Effector memory CD8-positive, alpha-beta T cell (primary cell): Measurements from ENCODE around the gene MARCHF10.
"Not testable (repeated sequence)": the region's sequence is repeated elsewhere in the genome, so short reads cannot be mapped to it uniquely, and the experiment has no call there.

ENCODE experiments used
- ATAC-seq: fragments of 150-1000 bp; cut with Tn5 transposase; replicated peaks from 2 replicates; pipeline ENCODE4 v1.10.0; 2021; ENCODE audit warnings: mild to moderate bottlenecking, moderate library complexity
- DNase-seq, 3 experiments: peaks; one replicate each; pipeline ENCODE4 v3.0.0; 2021
- H3K27ac Mint-ChIP-seq, 2 donors: one replicate each; pipeline ENCODE4 v1.8.0; 2022; ENCODE audit warnings: mild to moderate bottlenecking in 2 of 2, mixed read lengths in 2 of 2, moderate library complexity in 2 of 2
- H3K27me3 Mint-ChIP-seq, 2 donors: one replicate each; pipeline ENCODE4 v1.8.0; 2022; ENCODE audit warnings: mixed read lengths in 2 of 2
- H3K36me3 Mint-ChIP-seq: one replicate; pipeline ENCODE4 v1.8.0; 2022; ENCODE audit warnings: mild to moderate bottlenecking, moderate library complexity, mixed read lengths; ENCODE audit not compliant: insufficient read depth
- H3K4me1 Mint-ChIP-seq, 2 donors: one replicate each; pipeline ENCODE4 v1.8.0; 2022; ENCODE audit warnings: low read depth in 2 of 2, mixed read lengths in 2 of 2
- H3K4me3 Mint-ChIP-seq, 2 donors: one replicate each; pipeline ENCODE4 v1.8.0; 2022; ENCODE audit warnings: mild to moderate bottlenecking in 2 of 2, mixed read lengths in 2 of 2, moderate library complexity in 2 of 2
- H3K9me3 Mint-ChIP-seq, 2 donors: one replicate each; pipeline ENCODE4 v1.8.0; 2022; ENCODE audit warnings: mixed read lengths in 2 of 2

MARCHF10 gene

DNA sequence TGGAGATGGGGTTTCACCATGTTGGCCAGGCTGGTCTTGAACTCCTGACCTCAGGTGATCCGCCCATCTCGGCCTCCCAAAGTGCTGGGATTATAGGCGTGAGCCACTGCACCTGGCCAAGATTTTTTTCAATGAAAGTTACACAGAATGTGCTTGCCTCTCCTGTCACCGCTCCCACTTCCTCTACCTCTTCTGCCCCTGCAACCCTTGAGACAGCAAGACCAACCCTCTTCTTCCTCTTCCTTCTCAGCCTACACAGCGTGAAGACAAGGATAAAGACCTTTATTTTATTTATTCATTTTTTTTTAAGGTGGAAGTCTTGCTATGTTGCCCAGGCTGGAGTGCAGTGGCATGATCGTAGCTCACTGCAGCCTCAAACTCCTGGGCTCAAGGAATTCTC lies 23.0 kb upstream of the MARCHF10 start:
- peaks cover 31 to 34% of the 10 kb centered on the region in 2 donors for H3K27me3 Mint-ChIP-seq
- not testable (repeated sequence) for H3K36me3 Mint-ChIP-seq, DNase-seq, ATAC-seq, H3K4me1 Mint-ChIP-seq, H3K27ac Mint-ChIP-seq, H3K4me3 Mint-ChIP-seq, H3K9me3 Mint-ChIP-seq

DNA sequence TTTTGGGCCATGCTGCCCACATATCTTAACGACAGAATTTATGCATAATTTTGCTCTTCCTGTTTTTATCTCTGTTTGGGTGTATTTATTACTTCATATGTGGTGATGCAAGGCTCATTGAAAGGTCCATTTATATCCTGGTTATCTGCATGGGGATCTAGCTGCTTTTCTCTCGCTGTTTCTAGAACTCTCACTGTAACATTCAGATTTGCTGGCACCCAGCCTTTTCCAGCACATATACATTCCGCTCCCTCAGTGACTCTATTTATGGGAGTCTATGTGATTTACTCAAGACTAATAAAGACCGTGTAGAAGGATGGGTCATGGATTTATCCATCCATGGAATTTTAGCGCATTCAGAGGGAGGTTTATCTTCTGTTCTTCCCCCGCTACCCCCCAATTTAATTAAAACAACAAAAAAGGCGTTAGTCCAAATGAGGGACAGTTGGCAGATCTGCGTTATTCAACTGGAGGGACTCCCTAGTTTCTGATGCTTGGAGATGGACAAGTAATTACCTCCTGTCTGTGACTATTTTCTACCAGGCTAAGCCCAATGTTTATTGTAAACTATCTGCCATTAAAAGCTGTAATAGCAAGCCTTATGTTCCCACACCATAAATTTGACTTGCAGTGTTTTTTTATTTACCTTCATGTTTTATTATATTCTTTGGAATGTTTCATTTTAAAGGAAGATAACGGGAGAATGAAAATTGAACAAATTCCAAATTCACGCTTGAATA lies 19.8 kb upstream of the MARCHF10 start:
- Mint-ChIP-seq H3K4me3 (no peak overlapping the region), H3K27ac (no peak overlapping the region), H3K4me1 (peaks cover 0 to 2% of the 10 kb centered on the region in 2 donors), H3K36me3 (no peaks in the 10 kb centered on the region), H3K9me3 (no peaks in the 10 kb centered on the region), H3K27me3 (peaks cover 11 to 12% of the 10 kb centered on the region in 2 donors)
- ATAC-seq = no peak
- DNase-seq = no peak

DNA sequence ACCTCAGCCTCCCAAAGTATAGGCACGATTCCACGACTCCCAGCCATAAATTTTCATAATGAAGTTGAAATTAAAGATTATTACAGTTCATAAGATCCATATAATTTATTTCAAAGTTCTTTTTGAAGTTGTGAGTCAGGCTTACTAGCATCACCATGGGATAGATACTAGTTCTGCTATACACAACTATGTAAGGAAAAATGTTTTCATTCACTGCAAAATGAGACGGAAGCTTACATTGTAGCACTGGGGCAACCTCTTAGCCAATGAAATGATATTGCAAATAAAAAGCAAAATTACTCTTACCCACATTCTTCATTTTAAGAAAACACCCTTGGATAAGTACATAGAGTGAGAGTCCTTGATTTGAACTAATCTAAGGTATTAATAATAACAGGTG lies 18.8 kb upstream of the MARCHF10 start:
- H3K4me1 Mint-ChIP-seq = peaks cover 0 to 2% of the 10 kb centered on the region in 2 donors
- no peak overlapping the region for H3K27ac Mint-ChIP-seq
- ATAC-seq (no peak), DNase-seq (no peak)
- H3K4me3 Mint-ChIP-seq = no peak overlapping the region
- peaks cover 9 to 12% of the 10 kb centered on the region in 2 donors for H3K27me3 Mint-ChIP-seq
- no peaks in the 10 kb centered on the region for H3K36me3 Mint-ChIP-seq
- no peaks in the 10 kb centered on the region for H3K9me3 Mint-ChIP-seq

DNA sequence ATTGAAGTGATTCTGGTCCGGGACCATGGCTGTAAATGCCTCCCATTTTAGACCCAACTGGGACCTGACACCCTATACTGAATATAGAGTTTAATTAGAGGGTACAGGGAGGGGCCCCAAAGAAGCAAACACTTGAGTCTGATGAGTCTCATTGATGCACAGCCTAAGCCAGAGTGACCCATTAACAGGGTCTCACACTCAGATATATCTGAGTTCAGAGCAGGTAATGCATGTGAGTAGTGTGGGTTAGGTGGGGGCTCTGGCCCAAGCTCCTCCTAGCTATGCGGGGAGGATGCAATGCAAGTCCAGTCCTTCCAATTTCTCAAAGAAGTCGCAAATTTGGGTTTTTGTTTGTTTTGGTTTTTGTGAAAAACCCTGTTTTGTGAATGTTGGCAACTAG lies 17.1 kb upstream of the MARCHF10 start:
- Mint-ChIP-seq H3K9me3 (no peaks in the 10 kb centered on the region), H3K27ac (no peak overlapping the region), H3K4me1 (peaks cover 0 to 2% of the 10 kb centered on the region in 2 donors), H3K36me3 (no peaks in the 10 kb centered on the region), H3K4me3 (no peak overlapping the region), H3K27me3 (peaks cover 11 to 19% of the 10 kb centered on the region in 2 donors)
- no peak for DNase-seq
- ATAC-seq = no peak

DNA sequence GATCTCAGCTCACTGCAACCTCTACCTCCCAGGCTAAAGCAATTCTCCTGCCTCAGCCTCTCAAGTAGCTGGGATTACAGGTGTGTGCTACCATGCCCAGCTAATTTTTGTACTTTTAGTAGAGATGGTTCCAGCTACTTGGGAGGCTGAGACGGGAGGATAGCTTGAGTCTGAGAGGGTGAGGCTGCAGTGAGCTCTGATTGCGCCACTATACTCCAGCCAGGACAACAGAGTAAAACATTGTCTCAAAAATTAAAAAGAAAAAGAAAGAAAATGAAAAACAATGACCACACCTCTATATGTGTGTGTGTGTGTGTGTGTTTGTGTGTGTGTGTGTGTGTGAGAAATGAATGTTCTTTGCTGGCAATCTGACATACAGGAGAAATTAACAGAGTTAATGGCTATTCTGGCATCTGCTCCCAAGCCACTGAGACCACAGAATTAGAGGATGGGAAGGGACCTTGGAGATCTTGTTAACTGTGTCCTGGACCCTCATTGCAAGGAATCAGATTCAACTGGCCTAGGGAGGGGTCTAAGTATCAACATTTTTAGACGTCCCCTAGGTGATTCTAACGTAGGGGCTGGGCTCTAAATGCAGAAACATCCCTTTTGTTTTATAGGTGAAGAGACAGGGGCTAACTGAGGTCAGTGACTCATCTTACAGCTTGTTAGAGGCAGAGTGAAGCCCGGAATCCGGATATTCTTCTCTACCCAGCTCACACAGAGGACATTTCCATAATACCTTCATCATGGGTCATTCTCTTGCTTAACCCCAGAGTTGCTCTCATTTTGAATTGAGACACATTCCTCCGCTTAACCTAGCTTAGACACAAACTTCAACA lies 16.4 kb upstream of the MARCHF10 start:
- ATAC-seq (no peak), DNase-seq (no peak)
- Mint-ChIP-seq H3K27me3 (peaks cover 17 to 25% of the 10 kb centered on the region in 2 donors), H3K36me3 (no peaks in the 10 kb centered on the region), H3K27ac (no peak overlapping the region), H3K4me1 (peaks cover 2% of the 10 kb centered on the region in 2 donors), H3K4me3 (no peak overlapping the region), H3K9me3 (no peaks in the 10 kb centered on the region)

DNA sequence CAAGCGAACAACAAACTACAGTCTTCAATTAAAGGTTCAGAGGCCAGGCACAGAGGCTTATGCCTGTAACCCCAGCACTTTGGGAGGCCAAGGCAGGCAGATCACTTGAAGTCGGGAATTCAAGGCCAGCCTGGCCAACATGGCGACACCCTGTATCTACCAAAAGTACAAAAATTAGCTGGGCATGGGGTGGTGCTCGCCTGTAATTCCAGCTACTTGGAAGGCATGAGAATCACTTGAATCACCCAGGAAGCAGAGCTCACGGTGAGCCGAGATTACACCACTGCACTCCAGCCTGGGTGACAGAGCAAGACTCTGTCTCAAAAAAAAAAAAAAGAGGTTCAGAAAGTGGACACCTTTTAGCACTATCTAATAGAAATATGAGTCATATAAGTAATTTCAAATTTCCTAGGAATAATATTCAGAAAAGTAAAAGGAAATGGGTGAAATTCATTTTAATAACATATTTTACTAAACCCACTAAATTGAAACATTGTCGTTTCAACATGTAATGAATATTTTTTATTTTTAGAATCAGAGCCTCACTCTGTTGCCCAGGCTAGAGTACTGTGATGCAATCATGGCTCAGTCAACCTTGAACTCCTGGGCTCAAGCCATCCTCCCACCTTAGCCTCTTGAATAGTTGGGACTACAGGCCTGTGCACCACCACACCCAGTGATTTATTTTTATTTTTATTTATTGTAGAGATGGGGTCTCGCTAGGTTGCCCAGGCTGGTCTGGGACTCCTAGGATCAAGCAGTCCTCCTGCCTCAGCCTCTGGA lies 15.2 kb upstream of the MARCHF10 start:
- Mint-ChIP-seq H3K27me3 (peaks cover 29 to 31% of the 10 kb centered on the region in 2 donors), H3K9me3 (no peaks in the 10 kb centered on the region), H3K36me3 (no peaks in the 10 kb centered on the region), H3K27ac (no peak overlapping the region), H3K4me1 (peaks cover 2 to 5% of the 10 kb centered on the region in 2 donors), H3K4me3 (no peak overlapping the region)
- no peak for DNase-seq
- no peak for ATAC-seq

DNA sequence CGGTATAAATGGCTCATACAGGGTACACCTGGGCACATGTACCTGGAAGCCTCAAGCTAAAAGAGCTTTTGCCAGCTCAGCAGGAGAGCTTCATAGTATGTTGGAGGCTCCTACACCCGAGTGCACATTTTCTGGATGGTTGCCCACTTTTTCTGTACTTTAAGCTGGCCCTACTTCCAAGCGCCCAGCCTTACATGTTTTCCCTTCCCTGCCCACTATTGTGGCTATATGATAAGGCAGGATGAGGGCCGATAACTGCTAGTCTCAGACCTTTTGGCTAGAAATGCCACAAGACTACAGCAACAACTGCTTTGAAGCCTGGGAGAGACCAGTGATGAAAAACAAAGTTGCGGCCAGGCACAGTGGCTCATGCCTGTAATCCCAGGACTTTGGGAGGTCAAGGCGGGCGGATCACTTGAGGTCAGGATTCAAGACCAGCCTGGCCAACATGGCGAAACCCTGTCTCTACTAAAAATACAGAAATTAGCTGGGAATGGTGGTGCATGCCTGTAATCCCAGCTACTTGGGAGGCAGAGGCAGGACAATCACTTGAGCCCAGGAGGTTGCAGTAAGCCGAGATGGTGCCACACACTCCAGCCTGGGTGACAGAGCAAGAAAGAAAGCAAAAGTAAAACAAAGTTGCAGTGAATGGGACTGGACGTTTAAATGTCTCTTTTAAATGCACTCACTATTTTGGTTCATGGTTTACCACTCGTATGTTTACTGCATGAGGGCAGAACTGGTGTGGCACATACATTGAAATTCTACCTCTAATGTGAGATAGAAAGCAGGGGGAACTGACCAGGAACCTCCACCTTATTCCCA lies 14.2 kb upstream of the MARCHF10 start:
- Mint-ChIP-seq H3K4me1 (peaks cover 0 to 5% of the 10 kb centered on the region in 2 donors), H3K27me3 (peaks cover 23 to 25% of the 10 kb centered on the region in 2 donors), H3K9me3 (no peaks in the 10 kb centered on the region), H3K4me3 (no peak overlapping the region), H3K36me3 (no peaks in the 10 kb centered on the region), H3K27ac (no peak overlapping the region)
- ATAC-seq (no peak), DNase-seq (no peak)

DNA sequence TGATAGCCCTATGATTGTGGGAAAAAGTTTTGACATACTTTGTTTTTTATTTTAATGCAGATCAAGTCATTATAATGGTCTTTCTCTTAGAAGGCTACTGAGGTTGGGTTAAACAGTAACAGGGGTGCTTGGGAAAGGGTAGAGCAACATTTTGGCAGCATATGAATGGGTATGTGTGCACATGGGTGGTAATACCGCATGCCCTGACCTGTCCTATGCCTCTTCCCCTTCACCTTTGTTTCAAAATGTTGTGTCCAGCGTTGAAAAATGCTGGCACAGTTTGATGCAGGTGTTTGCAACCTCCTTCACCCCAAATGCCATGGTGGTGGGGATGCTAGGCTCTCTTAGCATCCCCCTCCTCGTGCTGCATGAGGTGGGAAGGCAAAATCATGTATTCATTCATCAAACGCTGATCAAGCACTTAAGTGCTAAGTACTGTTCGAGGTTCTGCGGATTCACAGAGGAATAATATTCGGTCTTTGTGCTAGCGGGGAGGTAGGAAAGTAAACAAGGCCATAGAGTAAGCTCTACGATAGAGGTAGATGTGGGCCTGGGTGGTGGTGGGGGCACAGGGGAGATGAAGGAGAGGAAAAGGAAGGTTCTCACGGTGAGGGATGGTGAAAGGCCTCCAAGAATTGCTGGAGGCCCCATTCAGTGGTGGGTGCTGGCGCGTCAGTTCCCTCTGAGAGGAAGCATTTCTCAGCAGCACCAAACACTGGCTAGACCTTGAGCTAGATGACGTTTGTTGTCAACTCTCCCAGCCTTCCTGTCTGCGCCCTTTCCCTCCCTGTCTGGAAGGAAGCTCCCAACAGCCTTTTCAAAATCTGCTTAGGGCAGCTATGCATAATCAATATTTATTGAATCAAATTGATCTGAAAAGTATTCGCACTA lies 13.3 kb upstream of the MARCHF10 start:
- H3K36me3 Mint-ChIP-seq = no peaks in the 10 kb centered on the region
- H3K27ac Mint-ChIP-seq = no peak overlapping the region
- H3K27me3 Mint-ChIP-seq = peaks cover 23 to 26% of the 10 kb centered on the region in 2 donors
- no peaks in the 10 kb centered on the region for H3K9me3 Mint-ChIP-seq
- H3K4me3 Mint-ChIP-seq = no peak overlapping the region
- peaks cover 0 to 5% of the 10 kb centered on the region in 2 donors for H3K4me1 Mint-ChIP-seq
- DNase-seq (no peak), ATAC-seq (no peak)

DNA sequence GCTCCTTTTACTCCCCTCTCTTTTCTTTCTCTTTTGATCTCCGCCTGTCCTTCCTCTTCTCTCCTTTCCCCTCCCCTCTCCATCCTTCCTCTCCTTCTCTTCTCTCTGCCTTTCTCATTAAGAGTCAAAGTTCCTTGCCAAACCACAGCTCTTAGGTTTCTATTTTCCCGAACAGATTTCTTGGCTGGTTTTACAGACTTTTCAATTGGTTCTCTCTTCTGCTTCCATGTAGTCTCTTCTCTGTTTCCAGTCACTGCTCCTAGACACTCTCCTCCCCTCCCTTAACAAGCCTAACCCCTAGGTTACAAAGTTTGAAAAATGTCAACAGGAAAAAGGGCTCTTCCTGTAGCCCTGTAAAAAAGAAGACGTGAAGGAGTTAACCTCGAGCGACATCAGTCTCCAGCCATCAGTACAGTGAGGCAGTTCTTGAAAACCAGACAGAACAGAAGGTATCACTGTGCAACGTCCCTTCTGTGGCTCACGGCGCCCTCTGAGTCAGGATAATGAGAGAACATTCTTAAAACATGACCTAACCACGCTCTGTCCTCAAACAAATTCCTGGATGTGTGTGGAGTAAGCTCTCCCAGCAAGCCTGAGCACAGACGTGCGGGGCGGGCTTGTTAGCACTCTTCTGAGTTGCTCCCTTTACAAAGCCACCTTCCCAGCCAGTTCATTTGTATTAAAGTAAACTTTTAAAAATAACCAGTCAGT lies 11.6 kb upstream of the MARCHF10 start:
- ATAC-seq (no peak), DNase-seq (no peak)
- no peaks in the 10 kb centered on the region for H3K36me3 Mint-ChIP-seq
- H3K9me3 Mint-ChIP-seq = no peaks in the 10 kb centered on the region
- no peak overlapping the region for H3K4me3 Mint-ChIP-seq
- peaks cover 23 to 26% of the 10 kb centered on the region in 2 donors for H3K27me3 Mint-ChIP-seq
- H3K27ac Mint-ChIP-seq = no peak overlapping the region
- peaks cover 0 to 5% of the 10 kb centered on the region in 2 donors for H3K4me1 Mint-ChIP-seq

DNA sequence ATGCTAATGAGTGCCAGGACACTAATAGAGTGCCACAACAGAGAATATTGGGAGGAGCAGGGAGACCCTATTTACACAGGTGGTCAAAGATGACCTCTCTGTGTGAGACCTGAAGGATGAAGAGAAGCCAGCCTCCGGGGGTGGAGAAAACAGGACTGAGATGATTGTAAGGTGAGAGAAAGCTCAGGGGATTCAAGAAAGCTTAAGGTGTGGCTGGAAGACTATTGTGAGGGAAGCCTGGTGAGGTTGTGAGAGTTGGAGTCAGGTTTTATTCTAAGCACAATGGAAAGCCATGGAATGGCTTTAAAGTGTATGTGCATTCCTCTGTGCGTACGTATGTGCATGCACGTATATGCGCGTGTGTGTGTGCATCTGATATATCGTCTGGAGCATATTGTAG lies 10.4 kb upstream of the MARCHF10 start:
- H3K4me1 Mint-ChIP-seq = peaks cover 0 to 5% of the 10 kb centered on the region in 2 donors
- ATAC-seq (no peak), DNase-seq (no peak)
- peaks cover 26 to 28% of the 10 kb centered on the region in 2 donors for H3K27me3 Mint-ChIP-seq
- H3K9me3 Mint-ChIP-seq = peaks cover 0 to 3% of the 10 kb centered on the region in 2 donors
- no peak overlapping the region for H3K4me3 Mint-ChIP-seq
- H3K36me3 Mint-ChIP-seq = no peaks in the 10 kb centered on the region
- no peak overlapping the region for H3K27ac Mint-ChIP-seq

DNA sequence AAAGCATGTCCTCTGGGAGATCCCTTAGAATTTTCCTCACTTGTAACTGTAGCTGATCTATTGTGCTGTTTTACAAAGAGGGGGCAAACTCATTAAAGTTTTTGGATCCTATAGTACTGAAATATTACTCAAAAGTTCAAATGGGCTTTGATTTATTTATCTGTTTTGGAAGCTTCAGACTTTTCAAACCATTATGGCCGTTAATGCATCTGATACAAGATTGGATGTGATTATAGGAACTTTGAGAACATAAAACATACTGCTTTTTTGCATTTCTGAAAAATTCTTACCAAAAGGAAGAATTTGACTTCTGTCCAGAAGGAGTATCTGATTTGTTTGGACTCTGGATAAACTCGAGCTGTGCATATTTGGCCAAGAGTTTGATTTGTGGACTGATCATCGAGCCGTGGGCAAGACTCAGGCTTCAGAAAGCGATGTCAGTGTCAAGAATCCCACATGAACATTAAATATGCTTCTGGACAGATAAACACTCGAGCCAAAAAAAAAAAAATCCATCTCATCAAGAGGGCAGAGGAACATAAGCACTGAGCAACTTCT lies 8.2 kb upstream of the MARCHF10 start:
- no peak overlapping the region for H3K27ac Mint-ChIP-seq
- no peaks in the 10 kb centered on the region for H3K36me3 Mint-ChIP-seq
- no peak for ATAC-seq
- peaks cover 0 to 5% of the 10 kb centered on the region in 2 donors for H3K4me1 Mint-ChIP-seq
- peaks cover 0 to 3% of the 10 kb centered on the region in 2 donors for H3K9me3 Mint-ChIP-seq
- H3K27me3 Mint-ChIP-seq = peaks cover 24 to 26% of the 10 kb centered on the region in 2 donors
- DNase-seq = no peak
- H3K4me3 Mint-ChIP-seq = no peak overlapping the region
